HCT116 (cell line): ENCODE measurements around the gene TTLL3.

Experiments
- EZH2 ChIP-seq: fragments of 200-600 bp; sonication (generic); IDR thresholded peaks from 2 replicates; pipeline ENCODE4 v1.6.1; 2017; ENCODE audit warnings: antibody characterized with exemption, mixed run types
- FOSL1 ChIP-seq: IDR thresholded peaks from 2 replicates; pipeline ENCODE4 v1.6.1; 2012; ENCODE audit warnings: low read depth
- JUND ChIP-seq: IDR thresholded peaks from 2 replicates; pipeline ENCODE4 v1.6.1; 2012
- POLR2A ChIP-seq: IDR thresholded peaks from 2 replicates; pipeline ENCODE4 v1.7.0; 2011; ENCODE audit warnings: borderline replicate concordance; ENCODE audit not compliant: insufficient read depth, insufficient read length; ENCODE audit errors: extremely low read depth
- POLR2AphosphoS5 ChIP-seq: IDR thresholded peaks from 2 replicates; pipeline ENCODE4 v1.6.1; 2011; ENCODE audit warnings: mild to moderate bottlenecking, low read depth, low read length, moderate library complexity
- RAD21 ChIP-seq: IDR thresholded peaks from 2 replicates; pipeline ENCODE4 v1.6.1; 2012; ENCODE audit warnings: low read depth, mild to moderate bottlenecking
- SP1 ChIP-seq: IDR thresholded peaks from 2 replicates; pipeline ENCODE4 v1.6.1; 2012; ENCODE audit warnings: low read depth
- YY1 ChIP-seq: IDR thresholded peaks from 2 replicates; pipeline ENCODE4 v1.6.1; 2011; ENCODE audit warnings: low read length, low read depth, moderate library complexity, mild to moderate bottlenecking; ENCODE audit not compliant: insufficient replicate concordance; ENCODE audit errors: extremely low read depth
- TF ChIP-seq, protein P1 (sequence below), 3 experiments: fragments of 200-600 bp in 1 of 3; sonication (generic) in 1 of 3; IDR thresholded peaks in 2 of 3; conservative IDR thresholded peaks in 1 of 3; 2 replicates each; pipeline ENCODE4 v1.5.1; 2012 to 2017; ENCODE audit warnings: low read depth in 2 of 3, low read length in 2 of 3, antibody characterized with exemption in 1 of 3, borderline replicate concordance in 1 of 3, control low read depth in 1 of 3, mild to moderate bottlenecking in 1 of 3, mixed read lengths in 1 of 3, mixed run types in 1 of 3, moderate library complexity in 1 of 3; ENCODE audit not compliant: insufficient read depth in 1 of 3
- TF ChIP-seq, protein P2 (sequence below): IDR thresholded peaks from 2 replicates; pipeline ENCODE4 v1.6.1; 2012
- TF ChIP-seq, protein P3 (sequence below): IDR thresholded peaks from 2 replicates; pipeline ENCODE4 v1.6.1; 2011; ENCODE audit warnings: mild to moderate bottlenecking, low read length, moderate library complexity; ENCODE audit not compliant: insufficient replicate concordance; ENCODE audit errors: extremely low read depth

DNA sequence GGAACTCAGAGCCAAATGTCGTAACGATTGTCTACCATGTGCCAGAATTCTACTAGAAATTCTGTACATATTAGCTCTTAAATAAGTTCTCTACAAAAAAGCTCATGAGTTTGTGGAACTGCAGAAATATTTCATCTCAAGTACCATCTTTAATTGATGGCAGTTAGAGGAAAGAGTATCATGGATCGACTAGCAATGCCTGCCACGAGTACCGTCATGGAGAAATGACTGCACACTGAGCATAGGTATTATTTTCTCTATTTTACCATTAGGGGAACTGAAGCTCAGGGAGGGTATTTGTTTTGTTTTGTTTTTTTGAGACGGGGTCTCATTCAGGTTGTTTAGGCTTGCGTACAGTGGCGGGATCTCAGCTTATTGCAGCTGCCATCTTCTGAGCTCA lies 31.0 kb downstream of the TTLL3 start:
- TF ChIP-seq SP1, result no peak
- TF ChIP-seq, protein P1, sequence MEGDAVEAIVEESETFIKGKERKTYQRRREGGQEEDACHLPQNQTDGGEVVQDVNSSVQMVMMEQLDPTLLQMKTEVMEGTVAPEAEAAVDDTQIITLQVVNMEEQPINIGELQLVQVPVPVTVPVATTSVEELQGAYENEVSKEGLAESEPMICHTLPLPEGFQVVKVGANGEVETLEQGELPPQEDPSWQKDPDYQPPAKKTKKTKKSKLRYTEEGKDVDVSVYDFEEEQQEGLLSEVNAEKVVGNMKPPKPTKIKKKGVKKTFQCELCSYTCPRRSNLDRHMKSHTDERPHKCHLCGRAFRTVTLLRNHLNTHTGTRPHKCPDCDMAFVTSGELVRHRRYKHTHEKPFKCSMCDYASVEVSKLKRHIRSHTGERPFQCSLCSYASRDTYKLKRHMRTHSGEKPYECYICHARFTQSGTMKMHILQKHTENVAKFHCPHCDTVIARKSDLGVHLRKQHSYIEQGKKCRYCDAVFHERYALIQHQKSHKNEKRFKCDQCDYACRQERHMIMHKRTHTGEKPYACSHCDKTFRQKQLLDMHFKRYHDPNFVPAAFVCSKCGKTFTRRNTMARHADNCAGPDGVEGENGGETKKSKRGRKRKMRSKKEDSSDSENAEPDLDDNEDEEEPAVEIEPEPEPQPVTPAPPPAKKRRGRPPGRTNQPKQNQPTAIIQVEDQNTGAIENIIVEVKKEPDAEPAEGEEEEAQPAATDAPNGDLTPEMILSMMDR (IDR thresholded peaks at IDR 0.05 in 2 of 3, conservative IDR thresholded peaks at IDR 0.05 in 1 of 3; ENCODE audit: borderline replicate concordance in 1 of 3, insufficient read depth in 1 of 3, low read depth in 2 of 3, low read length in 2 of 3), result no peak
- TF ChIP-seq EZH2, result no peak
- no peak for TF ChIP-seq FOSL1
- TF ChIP-seq RAD21, result no peak
- TF ChIP-seq POLR2A, result no peak
- no peak for TF ChIP-seq JUND
- TF ChIP-seq YY1, result no peak
- TF ChIP-seq, protein P2, sequence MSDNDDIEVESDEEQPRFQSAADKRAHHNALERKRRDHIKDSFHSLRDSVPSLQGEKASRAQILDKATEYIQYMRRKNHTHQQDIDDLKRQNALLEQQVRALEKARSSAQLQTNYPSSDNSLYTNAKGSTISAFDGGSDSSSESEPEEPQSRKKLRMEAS, result no peak
- TF ChIP-seq, protein P3, sequence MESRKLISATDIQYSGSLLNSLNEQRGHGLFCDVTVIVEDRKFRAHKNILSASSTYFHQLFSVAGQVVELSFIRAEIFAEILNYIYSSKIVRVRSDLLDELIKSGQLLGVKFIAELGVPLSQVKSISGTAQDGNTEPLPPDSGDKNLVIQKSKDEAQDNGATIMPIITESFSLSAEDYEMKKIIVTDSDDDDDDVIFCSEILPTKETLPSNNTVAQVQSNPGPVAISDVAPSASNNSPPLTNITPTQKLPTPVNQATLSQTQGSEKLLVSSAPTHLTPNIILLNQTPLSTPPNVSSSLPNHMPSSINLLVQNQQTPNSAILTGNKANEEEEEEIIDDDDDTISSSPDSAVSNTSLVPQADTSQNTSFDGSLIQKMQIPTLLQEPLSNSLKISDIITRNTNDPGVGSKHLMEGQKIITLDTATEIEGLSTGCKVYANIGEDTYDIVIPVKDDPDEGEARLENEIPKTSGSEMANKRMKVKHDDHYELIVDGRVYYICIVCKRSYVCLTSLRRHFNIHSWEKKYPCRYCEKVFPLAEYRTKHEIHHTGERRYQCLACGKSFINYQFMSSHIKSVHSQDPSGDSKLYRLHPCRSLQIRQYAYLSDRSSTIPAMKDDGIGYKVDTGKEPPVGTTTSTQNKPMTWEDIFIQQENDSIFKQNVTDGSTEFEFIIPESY, result no peak
- no peak for TF ChIP-seq POLR2AphosphoS5
